PC-9 (cell line): ENCODE results near the gene CLDN22. TPM values are rescaled to one million over a fixed set of nuclear protein-coding genes. Genes with fewer than 3 reads are reported as not detected.
"Not testable (repeated sequence)": the region's sequence is repeated elsewhere in the genome, so short reads cannot be mapped to it uniquely, and the experiment has no call there.

Source experiments
- BruUV-seq: library from RNA; stranded (reverse); fragments of 400-500 nt; replicated peaks from 2 replicates; lab custom pipeline; 2021; lab: Mats Ljungman, UMichigan
- CTCF ChIA-PET: fragments of 300-600 bp; sonication (Branson Sonifier 250); formaldehyde crosslinking; loops from one replicate; lab custom pipeline; 2022; ENCODE audit warnings: antibody characterized with exemption; lab: Charles Lee
- POLR2A ChIA-PET: fragments of 300-600 bp; sonication (Branson Sonifier 250); formaldehyde crosslinking; loops from one replicate; lab custom pipeline; 2022; ENCODE audit warnings: antibody characterized with exemption; ENCODE audit not compliant: unreplicated experiment; lab: Charles Lee
- DNase-seq, 2 experiments: peaks; one replicate each; pipeline versions ENCODE4 v3.0.0 to v3.0.0-alpha.2; 2015 to 2022; ENCODE audit warnings: mixed read lengths in 1 of 2
- H2AFZ ChIP-seq: fragments of 200-600 bp; sonication (generic); 2 replicates; pipeline ENCODE4 v1.8.1; 2017; ENCODE audit warnings: antibody characterized with exemption
- H3F3A ChIP-seq: fragments of 200-600 bp; sonication (generic); 2 replicates; pipeline ENCODE4 v1.8.1; 2017; ENCODE audit warnings: antibody characterized with exemption, mild to moderate bottlenecking, low read depth; ENCODE audit not compliant: insufficient read depth
- H3K27ac ChIP-seq: fragments of 200-600 bp; sonication (generic); 2 replicates; pipeline ENCODE4 v1.6.1; 2016; ENCODE audit warnings: mixed run types
- H3K27me3 ChIP-seq: fragments of 200-600 bp; sonication (generic); 2 replicates; pipeline ENCODE4 v1.6.1; 2016; ENCODE audit warnings: low read depth, mixed run types; ENCODE audit not compliant: insufficient read depth
- H3K36me3 ChIP-seq: fragments of 200-600 bp; sonication (generic); 2 replicates; pipeline ENCODE4 v1.6.1; 2016; ENCODE audit warnings: low read depth, mixed run types
- H3K4me1 ChIP-seq: fragments of 200-600 bp; sonication (generic); replicated peaks from 2 replicates; pipeline ENCODE4 v1.6.1; 2016; ENCODE audit warnings: mixed run types; ENCODE audit not compliant: insufficient read depth
- H3K4me2 ChIP-seq: fragments of 200-600 bp; sonication (generic); 2 replicates; pipeline ENCODE4 v1.6.1; 2017; ENCODE audit warnings: mixed run types
- H3K4me3 ChIP-seq: fragments of 200-600 bp; sonication (generic); 2 replicates; pipeline ENCODE4 v1.6.1; 2016; ENCODE audit warnings: mixed run types
- H3K79me2 ChIP-seq: fragments of 200-600 bp; sonication (generic); 2 replicates; pipeline ENCODE4 v1.6.1; 2017; ENCODE audit warnings: low read depth, mixed run types
- H3K9me2 ChIP-seq: fragments of 200-600 bp; sonication (generic); 2 replicates; pipeline ENCODE4 v1.8.1; 2017; ENCODE audit warnings: mild to moderate bottlenecking; ENCODE audit not compliant: insufficient read depth
- H3K9me3 ChIP-seq: fragments of 200-600 bp; sonication (generic); 2 replicates; pipeline ENCODE4 v1.8.1; 2016; ENCODE audit warnings: low read depth; ENCODE audit not compliant: insufficient read depth
- H4K20me1 ChIP-seq: fragments of 200-600 bp; sonication (generic); 2 replicates; pipeline ENCODE4 v1.8.1; 2017; ENCODE audit not compliant: insufficient read depth
- CTCF ChIP-seq: fragments of 200-600 bp; sonication (generic); conservative IDR thresholded peaks from 2 replicates; pipeline ENCODE4 v1.6.1; 2017; ENCODE audit warnings: mixed run types, antibody characterized with exemption, mild to moderate bottlenecking, moderate library complexity
- EZH2 ChIP-seq: fragments of 200-600 bp; sonication (generic); IDR thresholded peaks from 2 replicates; pipeline ENCODE4 v1.8.0; 2017; ENCODE audit warnings: antibody characterized with exemption, low read depth
- intact Hi-C: fragments of 100-400 bp; cut with micrococcal nuclease; formaldehyde crosslinking; loops from one replicate; pipeline ENCODE4 v1.10.0; 2022; ENCODE audit not compliant: unreplicated experiment
- total RNA-seq: library from RNA; stranded (reverse); gene quantifications from 2 replicates; pipeline ENCODE4 v1.2.3, GENCODE V29; 2021

The CLDN22 gene
- total RNA-seq, 1 experiment from 2014 or later: not detected

GRCh38 chr4:183327827-183328226 lies 7.8 kb upstream of the CLDN22 start:
- Histone ChIP-seq H3K9me3 (no peaks in the 10 kb centered on the region), H3K4me3 (no peak overlapping the region), H4K20me1 (no peaks in the 10 kb centered on the region), H3K27ac (no peak overlapping the region), H3K27me3 (no peaks in the 10 kb centered on the region), H3K4me2 (no peak overlapping the region), H2AFZ (no peak overlapping the region), H3K36me3 (no peaks in the 10 kb centered on the region), H3K79me2 (no peaks in the 10 kb centered on the region), H3K4me1 (no peaks in the 10 kb centered on the region), H3F3A (no peaks in the 10 kb centered on the region), H3K9me2 (no peaks in the 10 kb centered on the region)
- intact Hi-C loops: no loop called here
- BruUV-seq: no TSS peak
- CTCF ChIA-PET: no interaction called here
- no peak for DNase-seq
- POLR2A ChIA-PET: no interaction called here
- TF ChIP-seq EZH2: no peak
- no peak for TF ChIP-seq CTCF

- no peaks in the 10 kb centered on the region for H3F3A ChIP-seq
- no peaks in the 10 kb centered on the region for H3K27me3 ChIP-seq
- intact Hi-C loops: no loop called here
- H3K27ac ChIP-seq: no peak overlapping the region
- H3K4me2 ChIP-seq: no peak overlapping the region
- no peaks in the 10 kb centered on the region for H3K9me2 ChIP-seq
- POLR2A ChIA-PET: no interaction called here
- H3K36me3 ChIP-seq: no peaks in the 10 kb centered on the region
- no TSS peak for BruUV-seq
- CTCF ChIA-PET: no interaction called here
- DNase-seq: peak in 1 of 2 experiments; percentile 46
- no peaks in the 10 kb centered on the region for H4K20me1 ChIP-seq
- no peak overlapping the region for H3K4me3 ChIP-seq
- TF ChIP-seq EZH2 (no peak), CTCF (no peak)
- no peaks in the 10 kb centered on the region for H3K79me2 ChIP-seq
- H3K9me3 ChIP-seq: no peaks in the 10 kb centered on the region
- H2AFZ ChIP-seq: no peak overlapping the region
- H3K4me1 ChIP-seq: no peaks in the 10 kb centered on the region
Measured at GRCh38 chr4:183326853-183327252, 6.8 kb upstream of the CLDN22 start.

GRCh38 chr4:183326387-183326786 lies 6.3 kb upstream of the CLDN22 start:
- H3K79me2 ChIP-seq, H3K9me2 ChIP-seq, intact Hi-C loops, H3K4me2 ChIP-seq, H3K36me3 ChIP-seq, H3K4me3 ChIP-seq, H2AFZ ChIP-seq, BruUV-seq, CTCF ChIA-PET, DNase-seq, POLR2A ChIA-PET, H3F3A ChIP-seq, H3K9me3 ChIP-seq, H4K20me1 ChIP-seq, H3K4me1 ChIP-seq, H3K27me3 ChIP-seq, H3K27ac ChIP-seq: not testable (repeated sequence)

- H3F3A ChIP-seq: no peaks in the 10 kb centered on the region
- DNase-seq: no peak
- ChIA-PET CTCF (no interaction called here), POLR2A (no interaction called here)
- no peaks in the 10 kb centered on the region for H3K4me1 ChIP-seq
- TF ChIP-seq CTCF (no peak), EZH2 (no peak)
- no peaks in the 10 kb centered on the region for H3K9me3 ChIP-seq
- H3K9me2 ChIP-seq: no peaks in the 10 kb centered on the region
- H3K27me3 ChIP-seq: no peaks in the 10 kb centered on the region
- H3K36me3 ChIP-seq: no peaks in the 10 kb centered on the region
- no peak overlapping the region for H2AFZ ChIP-seq
- no peak overlapping the region for H3K4me3 ChIP-seq
- H4K20me1 ChIP-seq: no peaks in the 10 kb centered on the region
- no peak overlapping the region for H3K4me2 ChIP-seq
- no peak overlapping the region for H3K27ac ChIP-seq
- no peaks in the 10 kb centered on the region for H3K79me2 ChIP-seq
- intact Hi-C loops: no loop called here
- no TSS peak for BruUV-seq
Measured at GRCh38 chr4:183324619-183325018, 4.5 kb upstream of the CLDN22 start.

- intact Hi-C loops, CTCF ChIA-PET, H4K20me1 ChIP-seq, H3K27me3 ChIP-seq, H3K4me3 ChIP-seq, H3K4me1 ChIP-seq, DNase-seq, H3K9me3 ChIP-seq, H2AFZ ChIP-seq, H3K79me2 ChIP-seq, H3K4me2 ChIP-seq, H3K9me2 ChIP-seq, H3K27ac ChIP-seq, H3F3A ChIP-seq, H3K36me3 ChIP-seq, BruUV-seq, POLR2A ChIA-PET: not testable (repeated sequence)
Measured at GRCh38 chr4:183324056-183324455, 4.0 kb upstream of the CLDN22 start.
